ENCODE measurements around the gene CTBP2.

GRCh38 chr10:125127986-125128385 lies 32.4 kb downstream of the CTBP2 start:
- TF ChIP-seq EZH2 (IDR thresholded peaks at IDR 0.05) (no peak), CTCF (IDR thresholded peaks at IDR 0.05) (no peak)

Data from neural progenitor cell (in vitro differentiated cells).